K562 (cell line): Measurements from ENCODE around the gene SMIM22. TPM values are rescaled to one million over a fixed set of nuclear protein-coding genes. Genes with fewer than 3 reads are reported as not detected.

Source experiments
- GATAD2A ChIP-seq: fragments of 450-650 bp; IDR thresholded peaks from 2 replicates; pipeline ENCODE4 v1.6.1; 2017
- GMEB1 ChIP-seq: fragments of 250-450 bp; sonication (Bioruptor Pico); IDR thresholded peaks from 2 replicates; pipeline ENCODE4 v1.4.0; 2020; ENCODE audit warnings: mild to moderate bottlenecking
- IFI16 ChIP-seq: fragments of 250-450 bp; sonication (Bioruptor Pico); IDR thresholded peaks from 2 replicates; pipeline ENCODE4 v2.1.2; 2022; ENCODE audit warnings: mild to moderate bottlenecking, inconsistent platforms
- KDM4B ChIP-seq, 2 experiments: fragments of 450-650 bp in 1 of 2; sonication (generic) in 1 of 2; IDR thresholded peaks; 2 replicates each; pipeline ENCODE4 v1.6.1; 2016 to 2017; ENCODE audit warnings: borderline replicate concordance in 2 of 2, antibody characterized with exemption in 1 of 2, low read depth in 1 of 2, mild to moderate bottlenecking in 1 of 2
- MGA ChIP-seq: fragments of 450-650 bp; IDR thresholded peaks from 2 replicates; pipeline ENCODE4 v1.6.1; 2016; ENCODE audit warnings: mild to moderate bottlenecking, moderate library complexity
- ZBTB26 ChIP-seq: fragments of 450-650 bp; formaldehyde crosslinking; IDR thresholded peaks from 2 replicates; pipeline ENCODE4 v1.4.0; 2022; ENCODE audit warnings: missing genetic modification characterization
- ZBTB7A ChIP-seq: IDR thresholded peaks from 2 replicates; pipeline ENCODE4 v1.6.1; 2011; ENCODE audit warnings: low read depth, mild to moderate bottlenecking, low read length, moderate library complexity, borderline replicate concordance; ENCODE audit not compliant: control insufficient read depth
- ZFP36 ChIP-seq: fragments of 150-350 bp; IDR thresholded peaks from 2 replicates; pipeline ENCODE4 v1.6.1; 2018; ENCODE audit warnings: low read length, low read depth; ENCODE audit not compliant: partially characterized antibody
- polyA plus RNA-seq, 8 experiments: library from polyadenylated mRNA; depleted of rRNA in 4 of 8; stranded (reverse) in 5 of 8; unstranded in 3 of 8; fragments of >200 nt; fragmentation: Nextera tagmentation in 2 of 8; fragmentation: Illumina TruSeq in 1 of 8; extraction: Ambion mirVana in 2 of 8; extraction: Trizol in 1 of 8; gene quantifications; 2 replicates each; pipeline versions ENCODE4 v1.2.1 to v1.2.3, GENCODE V29; 2011 to 2014; ENCODE audit warnings: inconsistent platforms in 1 of 8, missing spikeins in 1 of 8
- total RNA-seq, 7 experiments: library from RNA; depleted of rRNA in 6 of 7; stranded (reverse); fragments of >200 nt in 6 of 7; fragmentation: Illumina TruSeq in 2 of 7; extraction: Trizol in 2 of 7; gene quantifications; 2 replicates each; pipeline versions ENCODE4 v1.2.1 to v1.2.3, GENCODE V29; 2011 to 2021; ENCODE audit warnings: low replicate concordance in 1 of 7

The SMIM22 gene
- total and polyA plus RNA-seq, 9 of the 15 experiments (the other 6 are each of a cell fraction or from before 2014, with no cell fraction given): not detected

- TF ChIP-seq MGA (no peak), ZFP36 (no peak), KDM4B (IDR thresholded peaks at IDR 0.05; ENCODE audit: borderline replicate concordance in 2 of 2, low read depth in 1 of 2) (peak in 1 of 2 experiments; percentile 73; a peak in 1 of 4 replicates), GMEB1 (CRISPR knock-in tag) (peak; percentile 31; the same call in 1 of the 2 replicates), GATAD2A (no peak), ZBTB7A (peak; percentile 97), ZBTB26 (CRISPR knock-in tag) (no peak), IFI16 (no peak)
Observed at GRCh38 chr16:4768549-4769305, 26.4 kb upstream of the SMIM22 start (continued).
